ENCODE data around the gene TCP11L1. TPM values are rescaled to one million over a fixed set of nuclear protein-coding genes. Genes with fewer than 3 reads are reported as not detected.

TCP11L1 gene
- total RNA-seq, 1 experiment from 2014 or later: 22.8 TPM

DNA sequence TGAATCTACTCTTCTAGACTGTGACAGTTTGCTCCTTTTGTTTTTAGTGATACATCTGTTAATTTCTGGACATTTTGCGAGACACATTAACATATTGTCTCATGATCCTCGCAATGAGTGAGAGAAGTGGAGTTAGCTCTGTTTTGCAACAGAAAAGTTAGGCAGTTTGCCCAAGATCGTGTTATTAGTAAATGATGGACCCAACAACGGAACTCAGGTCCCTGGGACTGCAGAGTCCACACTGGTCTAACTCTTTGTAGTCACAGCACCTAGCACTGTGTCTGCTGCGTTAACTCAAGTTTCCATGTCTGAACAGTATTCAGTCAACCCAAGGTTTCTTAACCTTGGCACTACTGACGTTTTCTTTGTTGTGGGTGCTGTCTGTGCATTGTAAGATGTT lies 20.5 kb upstream of the TCP11L1 start:
- ChIA-PET CTCF (no interaction called here), POLR2A (interaction anchor here (0.6 kb wide), 1 partner anchor 43 kb away, joined by 4 read pairs; no protein-coding TSS in a partner anchor)
- no TSS peak for BruUV-seq (replicated peaks)
- Histone ChIP-seq H3K36me3 (ENCODE audit: control insufficient read depth, insufficient read depth, low read length) (no peaks in the 10 kb centered on the region), H3K4me1 (peaks cover 16% of the 10 kb centered on the region), H3K9me3 (no peaks in the 10 kb centered on the region), H3K27me3 (replicated peaks; ENCODE audit: control insufficient read depth, insufficient read depth, low read length) (no peaks in the 10 kb centered on the region), H3K4me3 (ENCODE audit: low read depth, low read length) (no peak overlapping the region)
- H3K27me3 Mint-ChIP-seq (ENCODE audit: insufficient read depth, unreplicated experiment): no peaks in the 10 kb centered on the region
- peaks cover 28% of the 10 kb centered on the region for H3K4me1 Mint-ChIP-seq (ENCODE audit: low read depth, unreplicated experiment)
- H3K4me3 Mint-ChIP-seq (ENCODE audit: unreplicated experiment): no peak overlapping the region
- peaks cover 13% of the 10 kb centered on the region for H3K36me3 Mint-ChIP-seq (ENCODE audit: insufficient read depth, unreplicated experiment)
- DNase-seq: no peak
- no peak overlapping the region for H3K27ac Mint-ChIP-seq (ENCODE audit: unreplicated experiment)
- intact Hi-C loops (cut with micrococcal nuclease; ENCODE audit: unreplicated experiment): no loop called here
- no peaks in the 10 kb centered on the region for H3K9me3 Mint-ChIP-seq (ENCODE audit: unreplicated experiment)
- TF ChIP-seq, protein P1, sequence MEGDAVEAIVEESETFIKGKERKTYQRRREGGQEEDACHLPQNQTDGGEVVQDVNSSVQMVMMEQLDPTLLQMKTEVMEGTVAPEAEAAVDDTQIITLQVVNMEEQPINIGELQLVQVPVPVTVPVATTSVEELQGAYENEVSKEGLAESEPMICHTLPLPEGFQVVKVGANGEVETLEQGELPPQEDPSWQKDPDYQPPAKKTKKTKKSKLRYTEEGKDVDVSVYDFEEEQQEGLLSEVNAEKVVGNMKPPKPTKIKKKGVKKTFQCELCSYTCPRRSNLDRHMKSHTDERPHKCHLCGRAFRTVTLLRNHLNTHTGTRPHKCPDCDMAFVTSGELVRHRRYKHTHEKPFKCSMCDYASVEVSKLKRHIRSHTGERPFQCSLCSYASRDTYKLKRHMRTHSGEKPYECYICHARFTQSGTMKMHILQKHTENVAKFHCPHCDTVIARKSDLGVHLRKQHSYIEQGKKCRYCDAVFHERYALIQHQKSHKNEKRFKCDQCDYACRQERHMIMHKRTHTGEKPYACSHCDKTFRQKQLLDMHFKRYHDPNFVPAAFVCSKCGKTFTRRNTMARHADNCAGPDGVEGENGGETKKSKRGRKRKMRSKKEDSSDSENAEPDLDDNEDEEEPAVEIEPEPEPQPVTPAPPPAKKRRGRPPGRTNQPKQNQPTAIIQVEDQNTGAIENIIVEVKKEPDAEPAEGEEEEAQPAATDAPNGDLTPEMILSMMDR (IDR thresholded peaks at IDR 0.05; ENCODE audit: insufficient read depth in 1 of 2, low read depth in 1 of 2, low read length in 1 of 2, severe bottlenecking in 1 of 2, unreplicated experiment in 1 of 2): no peak

DNA sequence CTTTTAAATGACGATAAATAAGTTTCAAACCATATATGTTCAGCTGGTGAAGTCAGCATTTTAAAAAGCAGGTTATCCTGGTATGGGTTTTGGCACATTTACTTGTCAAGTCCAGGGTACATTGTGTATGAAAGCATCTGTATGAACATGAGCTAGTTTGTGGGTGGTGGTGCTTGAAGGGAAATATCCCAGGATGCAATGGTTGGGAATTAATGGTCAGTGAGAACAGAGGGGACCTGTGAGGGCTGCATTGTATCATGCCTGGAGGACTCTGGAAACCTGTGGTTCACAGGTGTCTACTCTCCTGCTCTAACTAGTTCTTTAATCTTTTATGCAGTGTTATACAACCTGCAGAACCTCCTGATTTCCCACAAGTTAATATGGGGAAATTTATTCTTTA lies 17.9 kb upstream of the TCP11L1 start:
- CTCF ChIA-PET: interaction anchor here (0.9 kb wide), 1 partner anchor 44 kb away, joined by 3 read pairs; no protein-coding TSS in a partner anchor
- Histone ChIP-seq H3K9me3 (no peaks in the 10 kb centered on the region), H3K4me1 (peaks cover 15% of the 10 kb centered on the region), H3K36me3 (ENCODE audit: control insufficient read depth, insufficient read depth, low read length) (no peaks in the 10 kb centered on the region), H3K4me3 (ENCODE audit: low read depth, low read length) (no peak overlapping the region), H3K27me3 (replicated peaks; ENCODE audit: control insufficient read depth, insufficient read depth, low read length) (no peaks in the 10 kb centered on the region)
- no TSS peak for BruUV-seq (replicated peaks)
- intact Hi-C loops (cut with micrococcal nuclease; ENCODE audit: unreplicated experiment): no loop called here
- TF ChIP-seq, protein P1 (IDR thresholded peaks at IDR 0.05; ENCODE audit: insufficient read depth in 1 of 2, low read depth in 1 of 2, low read length in 1 of 2, severe bottlenecking in 1 of 2, unreplicated experiment in 1 of 2): no peak
- H3K27me3 Mint-ChIP-seq (ENCODE audit: insufficient read depth, unreplicated experiment): no peaks in the 10 kb centered on the region
- peak overlapping the region; percentile 10 for H3K27ac Mint-ChIP-seq (ENCODE audit: unreplicated experiment)
- no peak overlapping the region for H3K4me3 Mint-ChIP-seq (ENCODE audit: unreplicated experiment)
- no peak for DNase-seq
- H3K9me3 Mint-ChIP-seq (ENCODE audit: unreplicated experiment): no peaks in the 10 kb centered on the region
- H3K4me1 Mint-ChIP-seq (ENCODE audit: low read depth, unreplicated experiment): peaks cover 36% of the 10 kb centered on the region
- POLR2A ChIA-PET: no interaction called here
- H3K36me3 Mint-ChIP-seq (ENCODE audit: insufficient read depth, unreplicated experiment): peaks cover 5% of the 10 kb centered on the region

DNA sequence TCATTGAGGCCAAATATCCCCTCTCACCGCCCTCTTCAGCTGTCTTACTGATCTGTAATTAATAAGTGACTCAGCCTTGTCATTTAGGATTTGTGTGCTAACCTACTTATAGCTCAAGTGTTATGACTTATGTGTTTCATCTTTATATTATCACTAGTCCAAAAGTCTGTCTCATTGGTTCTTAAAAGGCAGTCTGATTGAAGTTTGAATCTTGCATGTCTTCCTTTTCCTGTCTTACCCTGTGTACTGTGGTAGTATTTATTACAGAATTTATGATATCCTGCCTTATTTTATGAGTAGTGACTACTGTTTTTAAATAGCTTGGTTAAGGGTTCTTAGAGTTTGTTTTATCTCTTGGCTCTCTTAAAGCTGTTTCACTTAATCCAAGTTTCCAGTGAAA lies 17.4 kb upstream of the TCP11L1 start:
- Histone ChIP-seq H3K4me3 (ENCODE audit: low read depth, low read length) (no peak overlapping the region), H3K36me3 (ENCODE audit: control insufficient read depth, insufficient read depth, low read length) (no peaks in the 10 kb centered on the region), H3K9me3 (no peaks in the 10 kb centered on the region), H3K4me1 (peaks cover 10% of the 10 kb centered on the region), H3K27me3 (replicated peaks; ENCODE audit: control insufficient read depth, insufficient read depth, low read length) (no peaks in the 10 kb centered on the region)
- no peak for DNase-seq
- H3K27ac Mint-ChIP-seq (ENCODE audit: unreplicated experiment): peak overlapping the region; percentile 10
- ChIA-PET POLR2A (interaction anchor here (0.9 kb wide), 1 partner anchor 23 kb away, joined by 3 read pairs; no protein-coding TSS in a partner anchor), CTCF (interaction anchor here (0.9 kb wide), 1 partner anchor 44 kb away, joined by 3 read pairs; no protein-coding TSS in a partner anchor)
- H3K4me3 Mint-ChIP-seq (ENCODE audit: unreplicated experiment): no peak overlapping the region
- TF ChIP-seq, protein P1 (IDR thresholded peaks at IDR 0.05; ENCODE audit: insufficient read depth in 1 of 2, low read depth in 1 of 2, low read length in 1 of 2, severe bottlenecking in 1 of 2, unreplicated experiment in 1 of 2): no peak
- no peaks in the 10 kb centered on the region for H3K9me3 Mint-ChIP-seq (ENCODE audit: unreplicated experiment)
- peaks cover 36% of the 10 kb centered on the region for H3K4me1 Mint-ChIP-seq (ENCODE audit: low read depth, unreplicated experiment)
- no peaks in the 10 kb centered on the region for H3K27me3 Mint-ChIP-seq (ENCODE audit: insufficient read depth, unreplicated experiment)
- peaks cover 5% of the 10 kb centered on the region for H3K36me3 Mint-ChIP-seq (ENCODE audit: insufficient read depth, unreplicated experiment)
- BruUV-seq (replicated peaks): no TSS peak
- intact Hi-C loops (cut with micrococcal nuclease; ENCODE audit: unreplicated experiment): no loop called here

All from Caco-2 (cell line).